H1 (cell line): Measurements from ENCODE around the gene MKX. TPM values are rescaled to one million over a fixed set of nuclear protein-coding genes. Genes with fewer than 3 reads are reported as not detected.

ENCODE experiments used
- HDAC2 ChIP-seq, 2 experiments: fragments of 300-600 bp in 1 of 2; sonication (generic) in 1 of 2; IDR thresholded peaks; 2 replicates each; pipeline ENCODE4 v1.6.1; 2011 to 2012; ENCODE audit warnings: low read depth in 2 of 2, low read length in 2 of 2, mild to moderate bottlenecking in 2 of 2, moderate library complexity in 2 of 2, borderline replicate concordance in 1 of 2, inconsistent platforms in 1 of 2
- POLR2A ChIP-seq, 2 experiments: IDR thresholded peaks; 1 replicate in 1 of 2; 2 replicates in 1 of 2; pipeline ENCODE4 v1.6.1; 2011; ENCODE audit warnings: low read depth in 2 of 2, low read length in 2 of 2, mild to moderate bottlenecking in 2 of 2; ENCODE audit errors: control extremely low read depth in 1 of 2
- POLR2AphosphoS5 ChIP-seq: IDR thresholded peaks from 2 replicates; pipeline ENCODE4 v1.6.1; 2011; ENCODE audit warnings: low read depth, low read length
- polyA plus RNA-seq, 7 experiments: library from polyadenylated mRNA; depleted of rRNA in 3 of 7; stranded (reverse) in 5 of 7; unstranded in 2 of 7; fragments of >200 nt in 5 of 7; fragments of 200-250 nt in 2 of 7; gene quantifications; 1 replicate in 5 of 7; 2 replicates in 1 of 7; 4 replicates in 1 of 7; pipeline versions ENCODE4 v1.2.1 to v1.2.3, GENCODE V29; 2011 to 2013; ENCODE audit warnings: missing spikeins in 2 of 7, mixed read lengths in 2 of 7
- total RNA-seq: library from RNA; stranded (reverse); fragmentation: NEBNext Ultra II Directional; extraction: Animal tissue kit (Norgen Biotek cat#: 25700); gene quantifications from 2 replicates; pipeline ENCODE4 v1.2.1, GENCODE V29; 2021
- TF ChIP-seq, protein P1 (sequence below): IDR thresholded peaks from 2 replicates; pipeline ENCODE4 v1.6.1; 2011; ENCODE audit warnings: low read length, improper control_type of control experiment

Gene MKX
- total and polyA plus RNA-seq, 2 of the 8 experiments (the other 6 are each of a cell fraction or from before 2014, with no cell fraction given), result 0.21 to 1.3 TPM

- TF ChIP-seq HDAC2 (IDR thresholded peaks at IDR 0.05; ENCODE audit: borderline replicate concordance in 1 of 2, low read depth in 2 of 2, low read length in 2 of 2), result no peak
- TF ChIP-seq POLR2A (IDR thresholded peaks at IDR 0.05; ENCODE audit: control extremely low read depth in 1 of 2, low read depth in 2 of 2, low read length in 2 of 2), result no peak
- no peak for TF ChIP-seq POLR2AphosphoS5
- TF ChIP-seq, protein P1, sequence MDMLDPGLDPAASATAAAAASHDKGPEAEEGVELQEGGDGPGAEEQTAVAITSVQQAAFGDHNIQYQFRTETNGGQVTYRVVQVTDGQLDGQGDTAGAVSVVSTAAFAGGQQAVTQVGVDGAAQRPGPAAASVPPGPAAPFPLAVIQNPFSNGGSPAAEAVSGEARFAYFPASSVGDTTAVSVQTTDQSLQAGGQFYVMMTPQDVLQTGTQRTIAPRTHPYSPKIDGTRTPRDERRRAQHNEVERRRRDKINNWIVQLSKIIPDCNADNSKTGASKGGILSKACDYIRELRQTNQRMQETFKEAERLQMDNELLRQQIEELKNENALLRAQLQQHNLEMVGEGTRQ, result no peak
These were observed 90.3 kb downstream of the MKX start (continued) for GRCh38 chr10:27655296-27655695.
